Right lobe of liver (tissue), 4 donors: ENCODE results near the gene HIP1R.

Source experiments
- POLR2A ChIP-seq: fragments of 450-650 bp; IDR thresholded peaks from one replicate; pipeline ENCODE4 v1.6.1; 2017; ENCODE audit warnings: antibody characterized with exemption, mild to moderate bottlenecking
- TF ChIP-seq, protein P1 (sequence below), 4 donors: fragments of 200-600 bp in 3 of 4; fragments of 450-650 bp in 1 of 4; IDR thresholded peaks; one replicate each; pipeline versions ENCODE4 v1.5.1 to v1.8.0; 2016 to 2022; ENCODE audit warnings: antibody characterized with exemption in 4 of 4, mild to moderate bottlenecking in 2 of 4
- donor health status: DM: no; HTN: no; CAD: no.
- donor health status: DM: no; HTN: no; CAD: no.
- donor health status: DM: no; HTN: yes; CAD: no.

DNA sequence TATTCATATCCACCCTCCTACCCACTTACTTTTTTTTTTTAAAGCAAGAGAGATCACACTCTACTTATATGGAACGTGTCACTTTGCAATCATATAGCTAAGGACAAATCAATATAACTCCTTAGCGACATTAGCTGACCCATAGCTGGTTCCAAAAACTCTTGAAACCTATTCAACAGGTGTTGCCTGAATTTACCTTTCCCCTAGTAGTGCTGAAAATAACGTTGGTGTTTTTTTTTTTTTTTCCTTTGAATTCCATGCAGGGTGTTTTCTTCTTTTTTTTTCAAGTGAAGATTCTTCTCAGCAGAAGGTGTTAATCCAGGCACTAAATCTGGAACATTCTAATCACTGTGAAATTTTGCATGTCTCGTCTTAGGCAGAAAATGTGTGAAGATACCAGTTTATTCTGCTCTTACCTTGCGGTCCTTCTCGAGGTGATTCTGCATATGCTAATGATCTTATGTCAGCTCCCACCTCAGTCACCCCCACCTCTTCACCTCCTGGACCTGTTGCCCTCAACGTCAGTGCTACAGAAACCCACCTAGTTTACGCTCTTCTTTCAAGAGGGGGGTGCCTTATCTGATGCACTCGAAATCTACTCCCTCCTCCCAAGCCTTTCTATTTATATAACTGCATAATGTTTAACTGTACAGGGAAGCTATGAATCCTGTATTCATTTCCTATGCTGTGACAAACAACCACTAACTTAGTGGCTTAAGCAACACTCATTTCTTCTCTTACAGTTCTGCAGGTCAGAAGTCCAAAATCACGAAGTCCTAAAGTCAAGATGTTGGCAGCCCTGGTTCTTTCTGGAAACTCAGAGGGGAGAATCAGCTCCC is 67.8 kb downstream of the HIP1R start:
- TF ChIP-seq, protein P1, sequence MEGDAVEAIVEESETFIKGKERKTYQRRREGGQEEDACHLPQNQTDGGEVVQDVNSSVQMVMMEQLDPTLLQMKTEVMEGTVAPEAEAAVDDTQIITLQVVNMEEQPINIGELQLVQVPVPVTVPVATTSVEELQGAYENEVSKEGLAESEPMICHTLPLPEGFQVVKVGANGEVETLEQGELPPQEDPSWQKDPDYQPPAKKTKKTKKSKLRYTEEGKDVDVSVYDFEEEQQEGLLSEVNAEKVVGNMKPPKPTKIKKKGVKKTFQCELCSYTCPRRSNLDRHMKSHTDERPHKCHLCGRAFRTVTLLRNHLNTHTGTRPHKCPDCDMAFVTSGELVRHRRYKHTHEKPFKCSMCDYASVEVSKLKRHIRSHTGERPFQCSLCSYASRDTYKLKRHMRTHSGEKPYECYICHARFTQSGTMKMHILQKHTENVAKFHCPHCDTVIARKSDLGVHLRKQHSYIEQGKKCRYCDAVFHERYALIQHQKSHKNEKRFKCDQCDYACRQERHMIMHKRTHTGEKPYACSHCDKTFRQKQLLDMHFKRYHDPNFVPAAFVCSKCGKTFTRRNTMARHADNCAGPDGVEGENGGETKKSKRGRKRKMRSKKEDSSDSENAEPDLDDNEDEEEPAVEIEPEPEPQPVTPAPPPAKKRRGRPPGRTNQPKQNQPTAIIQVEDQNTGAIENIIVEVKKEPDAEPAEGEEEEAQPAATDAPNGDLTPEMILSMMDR (IDR thresholded peaks at IDR 0.05), result no peak
- TF ChIP-seq POLR2A, result no peak
